ENCODE measurements around the gene SRCAP. TPM values are rescaled to one million over a fixed set of nuclear protein-coding genes. Genes with fewer than 3 reads are reported as not detected.

Gene SRCAP
- total RNA-seq, 4 donors from 2014 or later, result 31.6 to 59.3 (median 41.0) TPM

- intact Hi-C loops (cut with DNase I), result no loop called here
- 86% methylated on average over 10 of the region's 10 CpGs for WGBS
- peaks cover 72 to 100% (median 92%) of the 10 kb centered on the region in 4 donors for H3K36me3 ChIP-seq
- H3K27ac ChIP-seq (replicated peaks in 1 of 4), result no peak overlapping the region
- DNase-seq (ENCODE audit: extremely low spot score), result no peak
- H3K9me3 ChIP-seq, result no peaks in the 10 kb centered on the region
- TF ChIP-seq CTCF (IDR thresholded peaks at IDR 0.05) (no peak), EP300 (IDR thresholded peaks at IDR 0.05) (no peak), POLR2A (IDR thresholded peaks at IDR 0.05; ENCODE audit: low read depth) (no peak), POLR2AphosphoS5 (IDR thresholded peaks at IDR 0.05) (no peak)
- no peaks in the 10 kb centered on the region for H3K27me3 ChIP-seq
- no peak overlapping the region for H3K4me3 ChIP-seq
- H3K4me1 ChIP-seq, result peaks cover 0 to 5% (median 0%) of the 10 kb centered on the region in 4 donors
Observed at GRCh38 chr16:30722916-30723315, 23.9 kb downstream of the SRCAP start.

GRCh38 chr16:30723725-30724355 lies 24.9 kb downstream of the SRCAP start:
- Histone ChIP-seq H3K27ac (replicated peaks in 1 of 4) (no peak overlapping the region), H3K36me3 (peaks cover 65 to 98% (median 86%) of the 10 kb centered on the region in 4 donors), H3K4me3 (no peak overlapping the region), H3K9me3 (no peaks in the 10 kb centered on the region), H3K4me1 (peaks cover 0 to 5% (median 0%) of the 10 kb centered on the region in 4 donors), H3K27me3 (no peaks in the 10 kb centered on the region)
- TF ChIP-seq EP300 (IDR thresholded peaks at IDR 0.05) (no peak), POLR2A (IDR thresholded peaks at IDR 0.05; ENCODE audit: low read depth) (no peak), CTCF (IDR thresholded peaks at IDR 0.05) (no peak), POLR2AphosphoS5 (IDR thresholded peaks at IDR 0.05) (no peak)
- intact Hi-C loops (cut with DNase I), result no loop called here
- WGBS, result 91% methylated on average over 12 of the region's 12 CpGs
- no peak for DNase-seq (ENCODE audit: extremely low spot score)

GRCh38 chr16:30724641-30725417 lies 25.9 kb downstream of the SRCAP start:
- WGBS, result 84% methylated on average over 14 of the region's 23 CpGs
- H3K9me3 ChIP-seq, result no peaks in the 10 kb centered on the region
- DNase-seq (ENCODE audit: extremely low spot score), result no peak
- H3K36me3 ChIP-seq, result peaks cover 67 to 98% (median 87%) of the 10 kb centered on the region in 4 donors
- intact Hi-C loops (cut with DNase I), result no loop called here
- H3K4me3 ChIP-seq, result no peak overlapping the region
- TF ChIP-seq POLR2AphosphoS5 (IDR thresholded peaks at IDR 0.05) (peak in 1 of 2 donors; percentile 13), EP300 (IDR thresholded peaks at IDR 0.05) (no peak)
- H3K27me3 ChIP-seq, result no peaks in the 10 kb centered on the region
- peak overlapping the region in 3 of 4 donors; percentile 1 to 15 (median 9) for H3K27ac ChIP-seq (replicated peaks in 1 of 4)
- H3K4me1 ChIP-seq, result peaks cover 0 to 5% (median 0%) of the 10 kb centered on the region in 4 donors

GRCh38 chr16:30725418-30725792 lies 26.4 kb downstream of the SRCAP start:
- no peak for DNase-seq (ENCODE audit: extremely low spot score)
- H3K36me3 ChIP-seq, result peaks cover 66 to 98% (median 87%) of the 10 kb centered on the region in 4 donors
- TF ChIP-seq POLR2A (IDR thresholded peaks at IDR 0.05; ENCODE audit: low read depth), result no peak
- WGBS, result 91% methylated on average over 3 of the region's 3 CpGs
- no peaks in the 10 kb centered on the region for H3K27me3 ChIP-seq
- no peaks in the 10 kb centered on the region for H3K9me3 ChIP-seq
- intact Hi-C loops (cut with DNase I), result no loop called here
- H3K4me3 ChIP-seq, result no peak overlapping the region
- peak overlapping the region in 2 of 4 donors; percentile 1 to 9 for H3K27ac ChIP-seq (replicated peaks in 1 of 4)
- peaks cover 0 to 5% (median 0%) of the 10 kb centered on the region in 4 donors for H3K4me1 ChIP-seq

GRCh38 chr16:30728321-30728720 lies 29.4 kb downstream of the SRCAP start:
- DNase-seq (ENCODE audit: extremely low spot score), result no peak
- H3K36me3 ChIP-seq, result peaks cover 55 to 98% (median 86%) of the 10 kb centered on the region in 4 donors
- WGBS, result 88% methylated on average over 6 of the region's 6 CpGs

More at GRCh38 chr16:30728321-30728720, 29.4 kb downstream of the SRCAP start:
- H3K4me1 ChIP-seq, result peaks cover 0 to 5% (median 0%) of the 10 kb centered on the region in 4 donors
- TF ChIP-seq EP300 (IDR thresholded peaks at IDR 0.05) (no peak), CTCF (IDR thresholded peaks at IDR 0.05) (no peak), POLR2AphosphoS5 (IDR thresholded peaks at IDR 0.05) (no peak), POLR2A (IDR thresholded peaks at IDR 0.05; ENCODE audit: low read depth) (no peak)
- intact Hi-C loops (cut with DNase I), result no loop called here
- no peaks in the 10 kb centered on the region for H3K9me3 ChIP-seq
- no peak overlapping the region for H3K27ac ChIP-seq (replicated peaks in 1 of 4)
- no peaks in the 10 kb centered on the region for H3K27me3 ChIP-seq
- no peak overlapping the region for H3K4me3 ChIP-seq

All from esophagus muscularis mucosa (tissue), 4 donors.